Fibroblast of lung (primary cell): Measurements from ENCODE around the gene WFDC9.

ENCODE experiments used
- EZH2 ChIP-seq: IDR thresholded peaks from 2 replicates; pipeline ENCODE4 v1.5.1; 2012; ENCODE audit warnings: low read length, control low read depth, mild to moderate bottlenecking; ENCODE audit errors: missing control alignments
- TF ChIP-seq, protein P1 (sequence below), 2 donors: IDR thresholded peaks in 1 of 2; conservative IDR thresholded peaks in 1 of 2; 1 replicate in 1 of 2; 2 replicates in 1 of 2; pipeline ENCODE4 v1.5.1; 2011 to 2012; ENCODE audit warnings: low read length in 2 of 2, control low read depth in 1 of 2, inconsistent platforms in 1 of 2, low read depth in 1 of 2, mild to moderate bottlenecking in 1 of 2

DNA sequence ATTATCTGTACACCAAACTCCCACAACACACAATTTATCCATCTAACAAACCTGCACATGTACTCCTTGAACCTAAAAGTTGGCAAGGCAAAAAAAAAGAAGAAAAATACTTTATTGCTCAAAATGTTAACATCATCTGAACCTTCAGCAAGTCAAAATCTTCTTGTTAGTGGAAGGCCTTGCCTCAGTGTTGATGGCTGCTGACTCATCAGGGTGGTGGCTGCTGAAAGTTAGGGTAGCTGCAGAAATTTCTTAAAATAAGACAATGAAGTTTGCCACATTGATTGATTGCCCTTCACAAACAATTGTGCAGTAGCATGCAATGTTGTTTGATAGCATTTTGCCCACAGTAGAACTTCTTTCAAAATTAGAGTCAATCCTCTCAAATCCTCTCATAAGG is 41.7 kb upstream of the WFDC9 start:
- TF ChIP-seq, protein P1, sequence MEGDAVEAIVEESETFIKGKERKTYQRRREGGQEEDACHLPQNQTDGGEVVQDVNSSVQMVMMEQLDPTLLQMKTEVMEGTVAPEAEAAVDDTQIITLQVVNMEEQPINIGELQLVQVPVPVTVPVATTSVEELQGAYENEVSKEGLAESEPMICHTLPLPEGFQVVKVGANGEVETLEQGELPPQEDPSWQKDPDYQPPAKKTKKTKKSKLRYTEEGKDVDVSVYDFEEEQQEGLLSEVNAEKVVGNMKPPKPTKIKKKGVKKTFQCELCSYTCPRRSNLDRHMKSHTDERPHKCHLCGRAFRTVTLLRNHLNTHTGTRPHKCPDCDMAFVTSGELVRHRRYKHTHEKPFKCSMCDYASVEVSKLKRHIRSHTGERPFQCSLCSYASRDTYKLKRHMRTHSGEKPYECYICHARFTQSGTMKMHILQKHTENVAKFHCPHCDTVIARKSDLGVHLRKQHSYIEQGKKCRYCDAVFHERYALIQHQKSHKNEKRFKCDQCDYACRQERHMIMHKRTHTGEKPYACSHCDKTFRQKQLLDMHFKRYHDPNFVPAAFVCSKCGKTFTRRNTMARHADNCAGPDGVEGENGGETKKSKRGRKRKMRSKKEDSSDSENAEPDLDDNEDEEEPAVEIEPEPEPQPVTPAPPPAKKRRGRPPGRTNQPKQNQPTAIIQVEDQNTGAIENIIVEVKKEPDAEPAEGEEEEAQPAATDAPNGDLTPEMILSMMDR (conservative IDR thresholded peaks at IDR 0.05 in 1 of 2, IDR thresholded peaks at IDR 0.05 in 1 of 2; ENCODE audit: low read depth in 1 of 2, low read length in 2 of 2), result no peak
- no peak for TF ChIP-seq EZH2
